ENCODE measurements around the gene EDC4.

- TF ChIP-seq MAFK (conservative IDR thresholded peaks at IDR 0.05 in 1 of 2, IDR thresholded peaks at IDR 0.05 in 1 of 2; ENCODE audit: low read length in 2 of 2): no peak
- no peak for TF ChIP-seq ZNF383 (CRISPR knock-in tag; IDR thresholded peaks at IDR 0.05; ENCODE audit: borderline replicate concordance)
- TF ChIP-seq ZBTB34 (CRISPR knock-in tag; IDR thresholded peaks at IDR 0.05): no peak
- TF ChIP-seq, protein P1, sequence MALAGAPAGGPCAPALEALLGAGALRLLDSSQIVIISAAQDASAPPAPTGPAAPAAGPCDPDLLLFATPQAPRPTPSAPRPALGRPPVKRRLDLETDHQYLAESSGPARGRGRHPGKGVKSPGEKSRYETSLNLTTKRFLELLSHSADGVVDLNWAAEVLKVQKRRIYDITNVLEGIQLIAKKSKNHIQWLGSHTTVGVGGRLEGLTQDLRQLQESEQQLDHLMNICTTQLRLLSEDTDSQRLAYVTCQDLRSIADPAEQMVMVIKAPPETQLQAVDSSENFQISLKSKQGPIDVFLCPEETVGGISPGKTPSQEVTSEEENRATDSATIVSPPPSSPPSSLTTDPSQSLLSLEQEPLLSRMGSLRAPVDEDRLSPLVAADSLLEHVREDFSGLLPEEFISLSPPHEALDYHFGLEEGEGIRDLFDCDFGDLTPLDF (CRISPR knock-in tag; IDR thresholded peaks at IDR 0.05): no peak
- TF ChIP-seq HNF1A (IDR thresholded peaks at IDR 0.05; ENCODE audit: low read depth): no peak
- no peak for TF ChIP-seq HNF1A (CRISPR knock-in tag; IDR thresholded peaks at IDR 0.05; ENCODE audit: borderline replicate concordance)
- TF ChIP-seq SAFB2 (CRISPR knock-in tag; IDR thresholded peaks at IDR 0.05; ENCODE audit: borderline replicate concordance, low read depth): no peak
- TF ChIP-seq, protein P2, sequence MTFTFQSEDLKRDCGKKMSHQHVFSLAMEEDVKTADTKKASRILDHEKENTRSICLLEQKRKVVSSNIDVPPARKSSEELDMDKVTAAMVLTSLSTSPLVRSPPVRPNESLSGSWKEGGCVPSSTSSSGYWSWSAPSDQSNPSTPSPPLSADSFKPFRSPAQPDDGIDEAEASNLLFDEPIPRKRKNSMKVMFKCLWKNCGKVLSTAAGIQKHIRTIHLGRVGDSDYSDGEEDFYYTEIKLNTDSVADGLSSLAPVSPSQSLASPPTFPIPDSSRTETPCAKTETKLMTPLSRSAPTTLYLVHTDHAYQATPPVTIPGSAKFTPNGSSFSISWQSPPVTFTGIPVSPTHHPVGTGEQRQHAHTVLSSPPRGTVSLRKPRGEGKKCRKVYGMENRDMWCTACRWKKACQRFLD (CRISPR knock-in tag; IDR thresholded peaks at IDR 0.05; ENCODE audit: borderline replicate concordance): no peak
- no peak for TF ChIP-seq ZBTB4 (CRISPR knock-in tag; IDR thresholded peaks at IDR 0.05; ENCODE audit: borderline replicate concordance)
- TF ChIP-seq NFATC3 (CRISPR knock-in tag; IDR thresholded peaks at IDR 0.05): no peak
- TF ChIP-seq, protein P3, sequence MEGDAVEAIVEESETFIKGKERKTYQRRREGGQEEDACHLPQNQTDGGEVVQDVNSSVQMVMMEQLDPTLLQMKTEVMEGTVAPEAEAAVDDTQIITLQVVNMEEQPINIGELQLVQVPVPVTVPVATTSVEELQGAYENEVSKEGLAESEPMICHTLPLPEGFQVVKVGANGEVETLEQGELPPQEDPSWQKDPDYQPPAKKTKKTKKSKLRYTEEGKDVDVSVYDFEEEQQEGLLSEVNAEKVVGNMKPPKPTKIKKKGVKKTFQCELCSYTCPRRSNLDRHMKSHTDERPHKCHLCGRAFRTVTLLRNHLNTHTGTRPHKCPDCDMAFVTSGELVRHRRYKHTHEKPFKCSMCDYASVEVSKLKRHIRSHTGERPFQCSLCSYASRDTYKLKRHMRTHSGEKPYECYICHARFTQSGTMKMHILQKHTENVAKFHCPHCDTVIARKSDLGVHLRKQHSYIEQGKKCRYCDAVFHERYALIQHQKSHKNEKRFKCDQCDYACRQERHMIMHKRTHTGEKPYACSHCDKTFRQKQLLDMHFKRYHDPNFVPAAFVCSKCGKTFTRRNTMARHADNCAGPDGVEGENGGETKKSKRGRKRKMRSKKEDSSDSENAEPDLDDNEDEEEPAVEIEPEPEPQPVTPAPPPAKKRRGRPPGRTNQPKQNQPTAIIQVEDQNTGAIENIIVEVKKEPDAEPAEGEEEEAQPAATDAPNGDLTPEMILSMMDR (CRISPR knock-in tag; IDR thresholded peaks at IDR 0.05): no peak
- no peak for TF ChIP-seq KAT7 (CRISPR knock-in tag; IDR thresholded peaks at IDR 0.05; ENCODE audit: borderline replicate concordance)
- no peak for TF ChIP-seq ARID4A (CRISPR knock-in tag; IDR thresholded peaks at IDR 0.05; ENCODE audit: borderline replicate concordance)
These were observed 19.2 kb upstream of the EDC4 start for GRCh38 chr16:67853670-67854069.
